Pons (tissue), 1 donor: Measurements from ENCODE around the gene DICER1.
"Not testable (repeated sequence)": the region's sequence is repeated elsewhere in the genome, so short reads cannot be mapped to it uniquely, and the experiment has no call there.

Experiments
- DNase-seq: peaks from one replicate; pipeline ENCODE4 v3.0.0-alpha.2; 2016; ENCODE audit warnings: low spot score

Gene DICER1

GRCh38 chr14:95185767-95186392 is 28.6 kb upstream of the DICER1 start:
- DNase-seq, result no peak

GRCh38 chr14:95185033-95185766 is 27.9 kb upstream of the DICER1 start:
- DNase-seq, result peak; percentile 47

- DNase-seq, result no peak
These were observed 27.1 kb upstream of the DICER1 start for GRCh38 chr14:95184413-95184790.

GRCh38 chr14:95183532-95184412 is 26.4 kb upstream of the DICER1 start:
- no peak for DNase-seq

GRCh38 chr14:95183082-95183481 is 25.8 kb upstream of the DICER1 start:
- DNase-seq, result no peak

- DNase-seq, result no peak
These were observed 25.1 kb upstream of the DICER1 start for GRCh38 chr14:95182379-95182778.

- DNase-seq, result no peak
These were observed 23.8 kb upstream of the DICER1 start for GRCh38 chr14:95180966-95181741.

GRCh38 chr14:95175670-95176069 is 18.3 kb upstream of the DICER1 start:
- not testable (repeated sequence) for DNase-seq

- no peak for DNase-seq
These were observed 17.0 kb upstream of the DICER1 start for GRCh38 chr14:95174184-95174792.

- no peak for DNase-seq
These were observed 16.2 kb upstream of the DICER1 start for GRCh38 chr14:95173518-95173917.

GRCh38 chr14:95167177-95167576 is 9.8 kb upstream of the DICER1 start:
- DNase-seq, result no peak

GRCh38 chr14:95165517-95165916 is 8.2 kb upstream of the DICER1 start:
- DNase-seq, result no peak

GRCh38 chr14:95164506-95164905 is 7.2 kb upstream of the DICER1 start:
- DNase-seq, result no peak

- no peak for DNase-seq
These were observed 6.3 kb upstream of the DICER1 start for GRCh38 chr14:95163666-95164065.

- no peak for DNase-seq
These were observed 5.8 kb upstream of the DICER1 start for GRCh38 chr14:95163132-95163531.

- no peak for DNase-seq
These were observed 5.3 kb upstream of the DICER1 start for GRCh38 chr14:95162641-95163040.

- no peak for DNase-seq
These were observed 342 bp downstream of the DICER1 start for GRCh38 chr14:95157048-95157326.

- peak; percentile 66 for DNase-seq
These were observed 925 bp downstream of the DICER1 start for GRCh38 chr14:95156161-95157047.

GRCh38 chr14:95155045-95155444 is 2.3 kb downstream of the DICER1 start:
- DNase-seq, result peak; percentile 44

GRCh38 chr14:95153866-95154265 is 3.5 kb downstream of the DICER1 start:
- no peak for DNase-seq

GRCh38 chr14:95151561-95151960 is 5.8 kb downstream of the DICER1 start:
- no peak for DNase-seq
